PC-9 (cell line): ENCODE results near the gene BCCIP. TPM values are rescaled to one million over a fixed set of nuclear protein-coding genes. Genes with fewer than 3 reads are reported as not detected.

Experiments used
- BruUV-seq: library from RNA; stranded (reverse); fragments of 400-500 nt; replicated peaks from 2 replicates; lab custom pipeline; 2021; lab: Mats Ljungman, UMichigan
- CTCF ChIA-PET: fragments of 300-600 bp; sonication (Branson Sonifier 250); formaldehyde crosslinking; loops from one replicate; lab custom pipeline; 2022; ENCODE audit warnings: antibody characterized with exemption; lab: Charles Lee
- POLR2A ChIA-PET: fragments of 300-600 bp; sonication (Branson Sonifier 250); formaldehyde crosslinking; loops from one replicate; lab custom pipeline; 2022; ENCODE audit warnings: antibody characterized with exemption; ENCODE audit not compliant: unreplicated experiment; lab: Charles Lee
- DNase-seq, 2 experiments: peaks; one replicate each; pipeline versions ENCODE4 v3.0.0 to v3.0.0-alpha.2; 2015 to 2022; ENCODE audit warnings: mixed read lengths in 1 of 2
- H2AFZ ChIP-seq: fragments of 200-600 bp; sonication (generic); 2 replicates; pipeline ENCODE4 v1.8.1; 2017; ENCODE audit warnings: antibody characterized with exemption
- H3F3A ChIP-seq: fragments of 200-600 bp; sonication (generic); 2 replicates; pipeline ENCODE4 v1.8.1; 2017; ENCODE audit warnings: antibody characterized with exemption, mild to moderate bottlenecking, low read depth; ENCODE audit not compliant: insufficient read depth
- H3K27ac ChIP-seq: fragments of 200-600 bp; sonication (generic); 2 replicates; pipeline ENCODE4 v1.6.1; 2016; ENCODE audit warnings: mixed run types
- H3K27me3 ChIP-seq: fragments of 200-600 bp; sonication (generic); 2 replicates; pipeline ENCODE4 v1.6.1; 2016; ENCODE audit warnings: low read depth, mixed run types; ENCODE audit not compliant: insufficient read depth
- H3K36me3 ChIP-seq: fragments of 200-600 bp; sonication (generic); 2 replicates; pipeline ENCODE4 v1.6.1; 2016; ENCODE audit warnings: low read depth, mixed run types
- H3K4me1 ChIP-seq: fragments of 200-600 bp; sonication (generic); replicated peaks from 2 replicates; pipeline ENCODE4 v1.6.1; 2016; ENCODE audit warnings: mixed run types; ENCODE audit not compliant: insufficient read depth
- H3K4me2 ChIP-seq: fragments of 200-600 bp; sonication (generic); 2 replicates; pipeline ENCODE4 v1.6.1; 2017; ENCODE audit warnings: mixed run types
- H3K4me3 ChIP-seq: fragments of 200-600 bp; sonication (generic); 2 replicates; pipeline ENCODE4 v1.6.1; 2016; ENCODE audit warnings: mixed run types
- H3K79me2 ChIP-seq: fragments of 200-600 bp; sonication (generic); 2 replicates; pipeline ENCODE4 v1.6.1; 2017; ENCODE audit warnings: low read depth, mixed run types
- H3K9me2 ChIP-seq: fragments of 200-600 bp; sonication (generic); 2 replicates; pipeline ENCODE4 v1.8.1; 2017; ENCODE audit warnings: mild to moderate bottlenecking; ENCODE audit not compliant: insufficient read depth
- H3K9me3 ChIP-seq: fragments of 200-600 bp; sonication (generic); 2 replicates; pipeline ENCODE4 v1.8.1; 2016; ENCODE audit warnings: low read depth; ENCODE audit not compliant: insufficient read depth
- H4K20me1 ChIP-seq: fragments of 200-600 bp; sonication (generic); 2 replicates; pipeline ENCODE4 v1.8.1; 2017; ENCODE audit not compliant: insufficient read depth
- EZH2 ChIP-seq: fragments of 200-600 bp; sonication (generic); IDR thresholded peaks from 2 replicates; pipeline ENCODE4 v1.8.0; 2017; ENCODE audit warnings: antibody characterized with exemption, low read depth
- intact Hi-C: fragments of 100-400 bp; cut with micrococcal nuclease; formaldehyde crosslinking; loops from one replicate; pipeline ENCODE4 v1.10.0; 2022; ENCODE audit not compliant: unreplicated experiment
- total RNA-seq: library from RNA; stranded (reverse); gene quantifications from 2 replicates; pipeline ENCODE4 v1.2.3, GENCODE V29; 2021
- TF ChIP-seq, protein P1 (sequence below): fragments of 200-600 bp; sonication (generic); conservative IDR thresholded peaks from 2 replicates; pipeline ENCODE4 v1.6.1; 2017; ENCODE audit warnings: mixed run types, antibody characterized with exemption, mild to moderate bottlenecking, moderate library complexity

BCCIP gene
- total RNA-seq, 1 experiment from 2014 or later, result 46.0 TPM

DNA sequence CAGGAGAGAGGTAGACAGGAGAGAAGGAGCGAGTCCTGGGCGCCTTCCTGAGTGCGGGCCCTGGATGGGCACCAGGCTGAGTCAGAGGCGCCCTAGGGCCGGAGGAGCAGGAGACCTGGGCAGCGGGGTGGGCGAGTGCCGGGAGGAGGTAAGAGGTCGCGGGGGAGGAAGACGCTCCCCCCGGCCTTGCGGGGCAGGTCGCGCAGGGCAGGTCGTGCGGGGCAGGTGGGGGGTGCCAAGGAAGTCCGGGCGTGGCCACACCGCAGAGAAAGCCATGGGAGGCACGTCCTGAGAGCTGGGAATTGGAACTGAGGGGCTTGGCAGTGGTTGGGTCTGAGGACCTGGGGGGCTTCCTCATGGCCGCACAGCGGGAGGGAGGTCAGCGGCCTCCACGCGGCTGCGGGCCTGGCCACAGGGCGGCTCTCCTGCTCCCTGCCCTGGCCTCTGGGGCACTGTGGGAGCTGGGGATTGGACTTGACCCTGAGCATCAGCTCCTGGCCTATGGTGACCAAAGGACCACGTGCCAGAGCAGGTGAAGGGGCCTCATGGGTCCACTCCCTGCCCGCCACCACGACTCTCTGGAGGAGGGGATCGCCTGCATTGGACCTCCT lies 48.7 kb upstream of the BCCIP start:
- no peaks in the 10 kb centered on the region for H3K27me3 ChIP-seq
- no peak overlapping the region for H3K4me3 ChIP-seq
- H3K4me1 ChIP-seq, result no peaks in the 10 kb centered on the region
- POLR2A ChIA-PET, result no interaction called here
- no peaks in the 10 kb centered on the region for H3F3A ChIP-seq
- no peaks in the 10 kb centered on the region for H3K36me3 ChIP-seq
- no peak overlapping the region for H3K4me2 ChIP-seq
- CTCF ChIA-PET, result no interaction called here
- no peak for DNase-seq
- TF ChIP-seq, protein P1, sequence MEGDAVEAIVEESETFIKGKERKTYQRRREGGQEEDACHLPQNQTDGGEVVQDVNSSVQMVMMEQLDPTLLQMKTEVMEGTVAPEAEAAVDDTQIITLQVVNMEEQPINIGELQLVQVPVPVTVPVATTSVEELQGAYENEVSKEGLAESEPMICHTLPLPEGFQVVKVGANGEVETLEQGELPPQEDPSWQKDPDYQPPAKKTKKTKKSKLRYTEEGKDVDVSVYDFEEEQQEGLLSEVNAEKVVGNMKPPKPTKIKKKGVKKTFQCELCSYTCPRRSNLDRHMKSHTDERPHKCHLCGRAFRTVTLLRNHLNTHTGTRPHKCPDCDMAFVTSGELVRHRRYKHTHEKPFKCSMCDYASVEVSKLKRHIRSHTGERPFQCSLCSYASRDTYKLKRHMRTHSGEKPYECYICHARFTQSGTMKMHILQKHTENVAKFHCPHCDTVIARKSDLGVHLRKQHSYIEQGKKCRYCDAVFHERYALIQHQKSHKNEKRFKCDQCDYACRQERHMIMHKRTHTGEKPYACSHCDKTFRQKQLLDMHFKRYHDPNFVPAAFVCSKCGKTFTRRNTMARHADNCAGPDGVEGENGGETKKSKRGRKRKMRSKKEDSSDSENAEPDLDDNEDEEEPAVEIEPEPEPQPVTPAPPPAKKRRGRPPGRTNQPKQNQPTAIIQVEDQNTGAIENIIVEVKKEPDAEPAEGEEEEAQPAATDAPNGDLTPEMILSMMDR, result no peak
- no peak for TF ChIP-seq EZH2
- H3K79me2 ChIP-seq, result no peaks in the 10 kb centered on the region
- no peak overlapping the region for H3K27ac ChIP-seq
- no peaks in the 10 kb centered on the region for H4K20me1 ChIP-seq
- H3K9me2 ChIP-seq, result no peaks in the 10 kb centered on the region
- no peak overlapping the region for H2AFZ ChIP-seq
- no TSS peak for BruUV-seq
- intact Hi-C loops, result no loop called here
- H3K9me3 ChIP-seq, result no peaks in the 10 kb centered on the region

GRCh38 chr10:125775491-125776106 lies 47.7 kb upstream of the BCCIP start, which contains the start of gene MMP21:
Gene MMP21, minus strand, starts transcription at chr10:125775821. Its CDS starts 0 bp downstream, at chr10:125775821.
- Histone ChIP-seq H2AFZ (no peak within 1 kb of the TSS), H3F3A (no peaks in the 10 kb centered on the region), H3K79me2 (no peaks in the 10 kb centered on the region), H4K20me1 (no peaks in the 10 kb centered on the region), H3K36me3 (no peaks in the 10 kb centered on the region), H3K4me1 (no peaks in the 10 kb centered on the region), H3K27me3 (no peaks in the 10 kb centered on the region), H3K4me3 (no peak within 1 kb of the TSS), H3K4me2 (no peak within 1 kb of the TSS), H3K27ac (no peak within 1 kb of the TSS), H3K9me3 (no peaks in the 10 kb centered on the region), H3K9me2 (no peaks in the 10 kb centered on the region)
- no TSS peak for BruUV-seq
- ChIA-PET POLR2A (no interaction called here), CTCF (no interaction called here)
- no peak for DNase-seq
- intact Hi-C loops, result no loop called here
- no peak for TF ChIP-seq EZH2
- TF ChIP-seq, protein P1, result no peak

GRCh38 chr10:125777806-125778205 lies 45.5 kb upstream of the BCCIP start:
- Histone ChIP-seq H3K27ac (no peak overlapping the region), H3K4me2 (no peak overlapping the region), H3K36me3 (no peaks in the 10 kb centered on the region), H3K4me1 (no peaks in the 10 kb centered on the region), H4K20me1 (no peaks in the 10 kb centered on the region), H3K4me3 (no peak overlapping the region), H3K27me3 (no peaks in the 10 kb centered on the region), H3F3A (no peaks in the 10 kb centered on the region), H3K9me2 (no peaks in the 10 kb centered on the region), H3K79me2 (no peaks in the 10 kb centered on the region), H2AFZ (no peak overlapping the region), H3K9me3 (no peaks in the 10 kb centered on the region)
- no TSS peak for BruUV-seq
- POLR2A ChIA-PET, result no interaction called here
- intact Hi-C loops, result no loop called here
- TF ChIP-seq, protein P1, result no peak
- TF ChIP-seq EZH2, result no peak
- DNase-seq, result no peak
- CTCF ChIA-PET, result no interaction called here
